Muscle of back (tissue), 11 donors: Measurements from ENCODE around the gene AGR2. TPM values are rescaled to one million over a fixed set of nuclear protein-coding genes. Genes with fewer than 3 reads are reported as not detected.

ENCODE experiments used
- DNase-seq, 3 donors: peaks; one replicate each; pipeline versions ENCODE4 v3.0.0 to v3.0.0-alpha.2; 2013
- polyA plus RNA-seq, 10 donors: library from polyadenylated mRNA; unstranded; fragments of 120-200 nt; gene quantifications; one replicate each; pipeline ENCODE4 v1.2.1, GENCODE V29; 2013; ENCODE audit not compliant: insufficient read length in 10 of 10

AGR2 gene
- polyA plus RNA-seq, 10 donors, result 4.0 to 34.0 (median 9.4) TPM

GRCh38 chr7:16815001-16815400 lies 10.2 kb upstream of the AGR2 start:
- no peak for DNase-seq

DNA sequence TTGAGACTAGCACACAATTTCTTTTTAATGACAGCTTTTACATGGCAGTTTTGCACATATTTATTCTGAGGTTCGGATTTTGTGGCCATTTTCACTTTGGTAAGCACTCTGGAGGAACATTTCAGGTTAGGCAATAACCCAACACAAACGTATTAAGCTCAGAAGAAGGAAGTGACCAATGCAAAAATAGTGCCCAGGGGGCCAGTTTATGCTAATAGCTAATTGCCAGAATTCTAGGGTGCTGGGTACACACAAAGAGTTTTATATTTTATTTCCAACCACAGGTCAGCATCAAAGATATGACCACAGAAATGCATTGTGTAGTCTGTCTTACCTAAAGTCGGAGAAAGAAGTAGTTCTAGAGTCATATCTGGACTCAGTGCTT lies 8.4 kb upstream of the AGR2 start:
- no peak for DNase-seq

DNA sequence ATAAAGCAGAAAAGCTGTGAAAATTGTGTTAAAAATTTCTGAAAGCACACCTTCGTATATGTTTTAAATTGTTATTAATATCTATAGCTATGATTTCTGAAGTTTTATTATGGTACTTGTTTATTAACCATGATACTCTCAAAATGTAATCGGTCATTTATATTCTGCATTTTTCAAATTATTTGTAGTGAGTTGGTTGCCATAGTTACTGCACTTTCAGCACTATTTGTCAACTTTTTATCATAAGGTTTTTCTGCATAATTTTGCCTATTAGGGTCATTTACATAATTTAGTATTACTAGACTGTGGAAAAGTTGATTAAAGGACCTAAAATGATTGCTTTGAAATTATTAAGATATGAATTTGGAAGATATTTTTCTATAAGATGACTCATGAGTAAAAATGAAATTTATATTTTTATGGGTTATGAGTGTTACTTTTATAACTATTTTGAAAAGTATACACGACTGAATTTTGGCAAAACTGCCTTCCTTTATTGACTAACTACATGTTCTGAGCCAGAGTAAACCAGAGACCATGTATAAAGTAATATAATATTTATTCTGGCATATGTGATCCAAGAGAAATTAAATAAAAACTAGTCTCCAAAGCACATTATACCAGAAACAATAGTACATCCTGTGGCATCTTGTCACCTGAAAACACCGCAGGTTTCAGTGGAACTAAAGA lies 7.9 kb upstream of the AGR2 start:
- no peak for DNase-seq

GRCh38 chr7:16811551-16811950 lies 6.8 kb upstream of the AGR2 start:
- DNase-seq, result no peak

GRCh38 chr7:16810573-16810972 lies 5.8 kb upstream of the AGR2 start:
- no peak for DNase-seq

DNA sequence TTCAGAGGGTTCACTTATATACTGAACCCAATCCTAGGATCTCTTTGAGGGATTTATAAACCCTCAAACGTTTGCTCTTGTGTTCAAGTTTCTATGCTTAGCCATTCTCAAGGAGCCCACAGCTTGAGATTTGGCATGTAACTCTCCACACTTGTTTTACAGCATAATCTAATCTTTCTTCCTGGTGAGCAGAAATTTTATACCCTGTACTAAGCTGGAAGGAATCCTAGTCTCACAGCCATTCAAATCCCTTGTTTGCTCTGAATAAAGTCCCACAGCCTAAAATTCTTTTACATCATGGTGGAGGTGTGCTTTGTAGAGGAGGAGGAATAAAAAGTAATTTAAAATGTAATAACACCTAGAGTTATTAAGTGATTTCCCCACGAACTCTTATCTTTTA lies 5.3 kb upstream of the AGR2 start:
- DNase-seq, result no peak

DNA sequence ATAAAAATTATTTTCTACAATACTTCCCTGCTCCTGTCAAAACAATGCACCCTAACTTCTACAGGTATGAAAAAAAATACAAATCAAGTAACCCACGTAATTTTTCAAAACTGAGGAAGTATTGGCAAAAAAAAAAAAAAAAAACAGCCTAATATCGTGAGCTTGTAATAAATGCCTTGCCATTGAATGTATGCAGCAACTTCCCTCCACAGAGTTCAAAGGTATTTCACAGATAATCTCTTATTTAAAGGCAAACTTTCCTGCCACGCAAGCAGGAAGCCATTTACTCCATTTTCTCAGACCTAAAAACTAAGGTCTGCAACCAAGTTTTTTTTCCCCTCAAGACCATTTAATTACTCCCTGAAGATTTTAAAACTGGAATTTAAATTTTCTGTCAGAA lies 642 bp upstream of the AGR2 start:
- DNase-seq, result no peak

DNA sequence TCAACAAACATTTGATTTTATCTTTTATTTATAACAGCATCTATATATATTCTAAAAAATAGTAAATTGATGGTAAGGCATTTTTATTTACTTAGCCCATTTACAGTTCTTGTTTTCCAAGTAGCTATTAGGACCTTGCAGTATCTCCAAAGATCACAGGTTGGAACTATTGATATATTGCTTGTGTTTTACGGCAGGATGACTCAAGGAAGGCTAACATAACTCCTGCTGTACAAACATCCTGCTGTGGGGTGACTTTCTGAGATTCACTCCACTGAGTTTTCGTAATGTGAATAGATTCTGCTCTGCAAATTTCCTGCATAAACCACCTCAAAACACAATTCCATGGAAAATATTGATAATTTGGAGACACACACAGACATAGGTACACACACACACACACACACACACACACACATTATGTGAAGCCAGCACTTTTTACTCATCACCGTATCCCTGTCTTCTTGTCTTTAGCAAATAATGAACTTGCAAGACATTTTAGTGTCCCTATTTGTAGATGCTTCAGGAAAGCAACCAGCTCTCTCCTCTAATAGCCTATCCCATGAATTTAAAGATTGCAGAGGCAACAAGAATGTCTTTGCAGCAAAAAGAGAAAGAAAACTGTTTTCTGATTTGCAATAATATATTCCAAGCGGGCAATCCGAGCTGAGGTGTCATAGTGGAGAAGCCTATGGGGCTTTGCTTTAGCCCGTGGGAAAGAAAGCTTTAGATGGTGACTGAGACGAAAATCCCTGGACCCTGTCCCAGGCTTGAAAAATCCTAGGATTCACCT lies 722 bp downstream of the AGR2 start:
- no peak for DNase-seq

GRCh38 chr7:16803125-16803524 lies 1.7 kb downstream of the AGR2 start:
- no peak for DNase-seq

GRCh38 chr7:16801579-16801978 lies 3.2 kb downstream of the AGR2 start:
- DNase-seq, result no peak

DNA sequence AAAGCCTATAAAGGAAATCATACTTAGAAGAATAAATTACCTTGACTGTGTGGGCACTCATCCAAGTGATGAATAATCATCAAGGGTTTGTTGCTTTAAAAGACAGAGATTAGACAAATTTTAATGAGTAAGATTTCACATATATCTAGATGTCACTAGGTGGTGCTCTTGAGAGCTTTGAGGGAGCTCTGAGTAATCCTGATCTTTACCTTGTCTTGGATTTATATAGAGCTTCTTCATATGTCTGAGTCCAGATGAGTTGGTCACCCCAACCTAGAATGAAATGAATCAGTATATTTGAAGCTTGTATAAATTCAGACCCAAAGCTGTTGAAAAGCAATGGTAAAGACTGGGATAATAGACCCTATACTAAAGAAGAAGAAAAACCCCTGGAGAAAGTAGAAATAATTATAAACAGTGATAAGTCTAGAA lies 3.7 kb downstream of the AGR2 start:
- peak in 2 of 3 donors; percentile 49 to 54 for DNase-seq

DNA sequence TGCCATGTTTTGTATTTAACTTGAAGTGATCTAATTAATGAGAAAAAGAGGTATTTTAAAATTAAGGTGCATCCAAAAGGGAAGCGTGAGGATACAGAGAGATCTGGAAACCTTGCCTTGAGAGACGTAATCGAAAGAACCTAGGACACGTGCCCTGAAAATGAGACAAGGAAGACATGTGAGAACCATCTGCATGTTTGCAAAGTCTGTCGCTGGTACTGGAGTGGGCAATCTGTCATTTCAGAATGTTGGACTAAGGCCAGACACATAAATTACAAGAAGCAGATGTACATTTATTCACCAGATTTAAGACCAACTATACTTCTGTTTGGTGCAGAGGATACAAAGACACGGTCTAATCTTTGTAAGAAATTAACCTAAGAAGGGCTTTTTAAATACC lies 9.2 kb downstream of the AGR2 start:
- DNase-seq, result peak in 1 of 3 donors; percentile 39

DNA sequence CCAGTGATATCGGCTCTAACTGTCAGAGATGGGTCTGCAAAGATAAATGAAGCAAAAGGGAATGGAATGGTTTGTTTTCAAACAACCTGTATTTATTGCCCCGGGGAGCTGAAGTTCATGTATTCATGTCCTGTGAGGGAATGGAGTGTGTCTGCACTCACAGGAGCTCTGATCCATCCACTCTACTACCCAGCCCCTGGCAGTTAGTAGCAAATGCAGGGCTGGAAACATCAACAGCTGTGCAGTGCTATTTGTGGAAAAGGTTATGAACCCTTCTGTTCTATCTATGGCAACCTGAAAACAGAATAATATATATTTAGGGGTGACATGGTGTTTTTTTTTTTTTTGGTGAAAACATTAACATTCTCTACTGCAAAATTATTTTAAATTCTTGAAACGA lies 9.8 kb downstream of the AGR2 start:
- peak in 1 of 3 donors; percentile 51 for DNase-seq

DNA sequence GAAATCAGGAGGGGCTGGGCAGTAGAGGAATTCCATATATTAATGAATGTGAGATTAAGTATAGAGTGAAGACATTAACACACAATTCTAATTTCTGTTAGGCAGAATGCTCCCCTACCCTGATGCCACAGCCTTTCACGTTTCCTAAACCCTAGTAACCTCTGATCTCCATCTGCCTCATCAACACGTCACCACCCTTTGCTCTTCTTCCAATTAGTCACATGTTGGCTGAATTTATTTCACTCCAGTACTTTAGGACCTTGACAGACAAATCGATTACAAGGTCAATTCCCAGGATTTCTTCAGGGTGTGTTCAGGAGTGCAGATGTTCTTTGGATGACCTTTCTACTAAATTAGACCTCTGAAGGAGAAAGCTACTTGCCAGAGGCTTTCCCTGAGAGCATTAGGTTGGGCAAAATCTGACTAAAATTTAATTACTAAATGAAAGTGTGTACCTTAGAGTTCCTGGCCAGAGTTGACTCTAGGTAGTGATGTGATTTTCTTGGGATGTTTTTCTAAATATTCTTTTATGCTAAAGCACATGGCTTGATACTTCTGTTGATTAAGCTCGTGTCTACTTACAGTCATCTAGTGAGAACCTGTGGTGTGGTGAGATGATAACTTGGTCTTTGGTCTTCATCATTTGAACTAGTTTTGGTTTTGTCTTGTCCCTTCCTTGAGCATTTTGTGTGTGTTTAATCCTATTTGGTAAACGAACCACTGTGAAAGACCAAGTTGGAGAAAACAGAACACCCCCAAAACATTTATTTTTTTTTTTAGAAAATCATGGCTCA lies 12.7 kb downstream of the AGR2 start:
- DNase-seq, result no peak

DNA sequence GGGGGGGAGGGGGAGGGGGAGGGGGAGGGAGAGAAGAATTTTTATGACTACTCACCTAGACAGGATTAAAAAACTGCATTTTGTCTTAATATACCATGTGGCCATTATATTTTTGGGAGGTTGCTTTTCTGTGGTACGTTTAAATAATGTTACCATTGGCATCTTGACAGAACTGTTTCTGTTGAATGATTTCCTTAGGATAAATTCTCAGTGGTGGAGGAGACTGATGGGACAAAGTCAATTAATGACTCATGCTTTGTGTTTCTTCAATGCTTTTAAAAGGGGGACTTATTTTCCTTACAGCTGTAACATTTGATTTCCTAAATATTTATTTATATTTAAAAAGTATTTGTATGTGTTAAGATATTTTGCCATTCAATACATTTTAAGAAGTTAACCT lies 13.7 kb downstream of the AGR2 start:
- DNase-seq, result no peak

DNA sequence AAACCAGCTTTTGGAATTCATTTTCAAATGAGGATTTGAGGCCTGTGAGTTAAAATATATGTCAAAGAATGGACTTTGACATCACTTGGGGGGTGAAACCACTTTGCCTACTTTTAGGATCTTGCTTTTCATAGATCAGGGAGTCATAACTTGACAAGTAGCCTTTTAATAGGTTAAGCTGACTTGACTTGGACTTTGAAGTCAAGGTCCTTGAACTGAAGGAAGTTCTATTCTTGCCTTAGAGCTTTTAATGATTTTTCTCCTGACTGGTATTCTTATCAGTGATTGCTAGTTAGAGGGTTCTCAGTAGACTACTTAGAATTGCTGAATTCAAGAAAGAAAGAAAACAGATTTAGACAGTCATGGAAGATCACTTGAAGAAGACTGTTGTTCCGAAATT lies 17.7 kb downstream of the AGR2 start:
- DNase-seq, result no peak

GRCh38 chr7:16786257-16786656 lies 18.5 kb downstream of the AGR2 start:
- no peak for DNase-seq

DNA sequence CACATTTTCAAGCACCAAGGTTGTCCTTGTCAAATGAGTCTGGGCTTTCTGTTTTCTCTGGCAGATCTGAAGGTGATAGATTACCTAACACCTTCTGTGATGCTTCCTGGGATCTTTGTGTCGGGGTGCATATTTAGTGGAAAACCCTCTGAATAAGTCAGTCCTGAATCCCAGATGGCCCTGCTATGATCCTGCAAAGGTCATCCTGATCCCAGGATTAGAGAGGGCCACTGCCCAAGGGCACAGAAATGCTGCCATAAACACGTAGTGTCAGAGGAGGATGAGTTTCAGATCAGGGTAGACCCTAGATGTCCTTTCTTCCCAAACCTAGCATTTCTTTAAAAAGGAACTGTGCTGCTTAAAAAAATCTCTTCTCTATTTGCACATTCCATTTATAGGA lies 19.0 kb downstream of the AGR2 start:
- no peak for DNase-seq

DNA sequence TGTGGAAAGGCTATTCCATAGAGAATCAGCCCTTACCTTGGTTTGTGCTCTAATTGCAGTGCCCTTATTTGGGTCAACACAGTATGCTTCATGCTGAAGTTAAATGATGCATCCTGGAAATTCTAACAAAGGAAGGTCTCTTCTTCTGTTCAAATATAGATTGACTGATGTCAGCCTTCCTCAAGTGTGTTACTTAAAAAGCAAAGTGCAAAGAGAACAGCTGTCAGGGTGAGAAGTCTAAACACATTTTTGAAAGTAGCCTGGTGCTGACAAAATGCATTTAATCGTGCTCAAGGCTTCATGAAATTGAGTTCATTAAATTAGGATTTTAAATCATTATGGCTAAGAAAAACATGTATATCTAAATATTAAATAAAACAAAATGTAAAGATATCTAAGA lies 19.5 kb downstream of the AGR2 start:
- no peak for DNase-seq

DNA sequence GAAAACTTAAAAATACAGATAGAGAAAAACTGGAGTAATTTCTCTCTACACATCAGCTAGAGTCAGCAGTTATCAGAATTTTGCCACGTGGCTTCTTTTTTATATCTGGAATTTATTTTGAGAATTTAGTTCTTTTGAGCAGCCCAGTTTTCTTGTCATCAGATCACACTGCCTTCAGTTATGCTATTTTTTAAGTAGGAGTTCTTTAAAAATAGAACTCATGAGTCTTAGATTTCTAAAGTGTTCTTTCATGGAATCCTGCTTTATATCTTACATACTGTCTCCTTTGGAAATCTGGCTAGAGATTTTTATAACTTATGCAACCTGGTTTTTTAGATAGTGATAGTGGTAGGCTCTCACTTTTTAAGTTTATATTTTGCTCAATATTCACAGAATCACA lies 24.2 kb downstream of the AGR2 start:
- no peak for DNase-seq

DNA sequence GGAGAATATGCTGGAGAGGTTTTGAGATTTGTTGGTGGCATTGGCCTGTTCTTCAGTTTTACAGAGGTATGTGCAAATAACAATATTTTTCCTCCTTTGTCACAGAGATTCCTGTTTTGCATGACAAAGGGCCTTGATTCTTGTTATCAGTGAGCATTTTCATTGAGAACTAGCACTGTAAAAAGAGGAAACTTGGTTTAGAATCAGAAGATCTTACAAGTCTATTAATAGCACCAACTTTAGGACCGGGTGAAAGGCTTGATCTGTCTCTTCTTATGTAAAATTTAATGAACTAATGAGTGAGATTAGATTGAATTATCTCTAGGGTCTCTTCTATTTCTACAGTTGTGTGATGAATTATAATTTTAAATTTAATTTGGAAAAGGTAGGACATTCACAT lies 25.7 kb downstream of the AGR2 start:
- DNase-seq, result no peak

DNA sequence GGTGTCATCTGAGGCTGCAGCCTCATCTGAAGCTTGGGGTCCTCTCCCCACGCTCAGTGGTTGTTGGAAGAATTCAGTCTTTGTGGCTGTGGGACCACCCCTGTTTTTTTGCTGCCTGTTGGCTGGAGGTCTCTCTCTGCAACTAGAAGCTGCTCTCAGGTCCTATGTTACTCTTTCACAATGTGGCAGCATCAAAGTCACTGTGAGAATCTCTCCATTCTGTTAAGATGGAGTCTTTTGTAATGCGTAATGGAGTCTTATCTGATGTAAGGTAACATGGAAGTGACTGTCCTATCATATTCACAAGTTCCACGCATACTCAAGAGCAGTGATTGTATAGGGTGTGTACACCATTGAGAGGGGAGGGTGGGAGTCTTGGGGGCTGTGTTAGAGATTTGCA lies 26.3 kb downstream of the AGR2 start:
- DNase-seq, result no peak

DNA sequence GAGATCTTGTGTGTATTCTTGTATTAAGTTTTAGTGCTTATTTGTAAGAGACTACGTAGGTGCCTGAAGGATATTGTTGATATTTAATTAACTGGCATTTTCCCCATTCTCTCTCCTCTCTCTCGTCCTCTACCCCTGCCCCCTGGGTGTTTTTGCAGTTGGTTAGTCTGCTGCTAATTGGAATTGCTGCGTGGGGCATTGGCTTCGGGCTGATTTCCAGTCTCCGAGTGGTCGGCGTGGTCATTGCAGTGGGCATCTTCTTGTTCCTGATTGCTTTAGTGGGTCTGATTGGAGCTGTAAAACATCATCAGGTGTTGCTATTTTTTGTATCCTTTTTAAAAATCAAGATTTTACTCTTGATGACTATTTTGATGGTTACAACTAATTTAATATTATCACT lies 28.7 kb downstream of the AGR2 start:
- no peak for DNase-seq
